Measurements from ENCODE around the gene KCNQ1.

Gene KCNQ1

GRCh38 chr11:2742611-2743426, 298.0 kb downstream of the KCNQ1 start:
- no peak for DNase-seq

DNA sequence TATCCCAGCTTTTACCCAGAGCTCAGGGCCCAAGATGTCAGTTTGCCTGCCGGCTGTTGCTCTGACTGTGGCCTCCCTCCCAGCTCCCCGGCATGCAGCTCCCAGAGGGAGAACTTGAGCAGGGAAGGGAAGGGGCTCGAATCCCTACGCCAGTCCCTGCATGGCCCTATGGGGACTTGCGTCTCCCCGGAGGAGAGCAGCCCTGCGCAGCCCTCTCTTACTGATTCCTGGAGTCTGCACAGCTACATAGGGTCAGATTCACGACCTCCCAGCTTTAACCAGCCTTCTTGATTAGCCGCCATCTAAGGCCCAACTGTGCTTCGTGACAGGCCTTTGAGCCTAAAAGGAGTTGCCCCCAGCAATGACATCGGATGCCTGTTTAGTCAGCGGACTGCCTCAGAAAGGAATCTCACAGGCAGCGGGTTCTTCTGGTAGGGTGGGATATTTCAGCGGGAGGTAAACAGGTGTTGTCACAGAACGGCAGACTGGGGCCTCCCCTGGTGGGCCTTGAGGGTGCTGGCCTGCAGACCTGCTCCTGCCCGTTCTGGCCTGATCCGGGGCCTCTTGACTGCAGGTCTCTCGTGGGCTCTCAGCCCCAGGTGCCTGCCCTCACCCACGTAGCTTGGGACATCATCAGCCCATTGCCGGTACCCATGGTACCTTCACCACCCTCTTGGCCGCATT, 298.8 kb downstream of the KCNQ1 start:
- DNase-seq: no peak

DNA sequence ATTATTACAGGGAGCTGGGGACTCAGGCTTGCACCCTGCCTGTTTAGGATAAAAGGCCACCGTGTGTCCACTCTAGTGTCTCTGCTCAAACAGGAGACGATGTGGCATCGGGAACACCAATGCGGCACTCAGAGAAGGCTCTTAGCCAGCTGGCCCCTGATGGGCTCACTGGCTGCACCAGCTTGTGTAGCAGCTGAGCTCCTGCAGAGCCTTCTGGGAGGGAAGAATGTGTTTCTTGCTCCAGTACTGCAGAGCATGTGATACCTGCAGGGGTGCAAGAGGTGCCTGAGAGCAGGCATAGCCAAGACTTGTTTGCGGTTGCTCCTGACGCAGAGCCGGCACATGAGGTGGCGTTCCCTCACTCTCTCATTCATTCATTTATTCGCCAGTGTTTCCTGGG, 299.4 kb downstream of the KCNQ1 start:
- DNase-seq: no peak

- DNase-seq: no peak
Measured at GRCh38 chr11:2745511-2745910, 300.7 kb downstream of the KCNQ1 start.

GRCh38 chr11:2746401-2747247, 301.8 kb downstream of the KCNQ1 start:
- no peak for DNase-seq

GRCh38 chr11:2747248-2748027, 302.6 kb downstream of the KCNQ1 start:
- DNase-seq: no peak

DNA sequence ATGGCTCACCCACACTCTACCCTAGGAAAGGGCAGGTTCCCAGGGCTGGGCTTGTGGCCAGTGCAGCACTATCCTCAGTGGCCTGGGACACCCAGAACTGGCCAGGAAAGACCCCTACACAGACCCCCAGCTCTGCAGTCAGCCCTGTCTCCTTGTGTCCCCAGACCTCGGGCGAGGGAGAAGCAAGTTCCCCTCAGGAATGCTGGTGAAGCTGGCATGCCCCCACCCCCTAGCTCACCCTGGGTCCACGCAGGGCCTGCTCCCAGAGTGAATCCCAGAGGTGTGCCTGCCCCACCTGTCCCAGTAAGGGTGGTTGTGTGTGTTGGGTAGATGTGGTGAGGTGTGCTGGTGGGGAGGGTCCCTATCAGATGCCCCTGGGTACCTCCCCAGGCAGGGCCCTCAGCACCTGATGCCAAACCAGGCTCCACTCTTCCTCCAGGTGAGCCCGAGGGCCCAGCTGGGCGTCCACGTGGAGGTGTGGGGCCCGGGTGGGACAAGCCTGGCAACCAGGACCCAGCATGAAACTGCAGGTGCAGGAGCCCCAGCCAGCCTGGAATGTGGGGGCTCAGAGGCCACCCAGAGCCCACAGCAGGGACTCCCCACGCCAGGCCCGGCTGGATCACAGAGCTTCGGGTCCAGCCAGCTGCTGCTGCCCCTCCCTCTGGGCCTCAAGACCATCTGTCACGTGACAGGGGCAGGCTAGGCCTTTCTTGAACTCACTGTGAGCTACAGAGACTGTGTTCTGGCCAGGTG, 303.4 kb downstream of the KCNQ1 start:
- no peak for DNase-seq

DNA sequence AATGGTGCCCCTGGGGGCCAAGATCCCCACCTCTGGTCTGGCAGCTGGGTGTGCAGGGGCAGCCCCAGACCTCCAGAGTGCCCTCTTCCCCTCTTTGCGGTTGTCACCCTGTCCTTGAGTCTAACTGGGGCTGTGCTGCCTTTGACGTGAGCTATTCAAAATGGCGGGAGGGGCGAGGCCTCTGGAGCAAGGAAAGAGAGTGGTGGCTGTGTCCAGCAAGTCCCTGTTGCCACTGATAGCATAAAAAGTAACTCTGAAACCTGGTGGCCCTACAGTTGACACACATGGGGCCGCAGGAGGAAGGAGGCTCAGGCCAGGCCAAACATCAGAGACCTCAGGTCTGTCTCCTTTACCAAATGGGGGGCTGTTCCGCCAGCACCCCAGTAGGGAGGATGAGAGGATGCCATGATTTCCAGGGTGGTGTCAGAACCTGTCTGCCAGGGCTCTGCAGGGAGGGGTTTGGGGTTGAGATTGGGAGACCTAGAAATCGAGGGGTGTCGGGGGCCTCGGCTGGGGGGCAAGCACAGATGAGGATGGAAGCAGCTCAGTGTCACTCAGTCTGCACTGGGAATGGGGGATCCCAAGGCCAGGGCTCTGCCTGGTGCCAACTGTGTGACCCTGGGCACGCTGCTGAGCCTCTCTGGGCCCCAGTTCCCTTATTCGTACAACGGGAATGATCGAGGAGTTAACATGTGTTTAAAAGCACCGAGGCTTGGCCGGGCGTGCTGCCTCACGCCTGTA, 304.2 kb downstream of the KCNQ1 start:
- DNase-seq: no peak

DNA sequence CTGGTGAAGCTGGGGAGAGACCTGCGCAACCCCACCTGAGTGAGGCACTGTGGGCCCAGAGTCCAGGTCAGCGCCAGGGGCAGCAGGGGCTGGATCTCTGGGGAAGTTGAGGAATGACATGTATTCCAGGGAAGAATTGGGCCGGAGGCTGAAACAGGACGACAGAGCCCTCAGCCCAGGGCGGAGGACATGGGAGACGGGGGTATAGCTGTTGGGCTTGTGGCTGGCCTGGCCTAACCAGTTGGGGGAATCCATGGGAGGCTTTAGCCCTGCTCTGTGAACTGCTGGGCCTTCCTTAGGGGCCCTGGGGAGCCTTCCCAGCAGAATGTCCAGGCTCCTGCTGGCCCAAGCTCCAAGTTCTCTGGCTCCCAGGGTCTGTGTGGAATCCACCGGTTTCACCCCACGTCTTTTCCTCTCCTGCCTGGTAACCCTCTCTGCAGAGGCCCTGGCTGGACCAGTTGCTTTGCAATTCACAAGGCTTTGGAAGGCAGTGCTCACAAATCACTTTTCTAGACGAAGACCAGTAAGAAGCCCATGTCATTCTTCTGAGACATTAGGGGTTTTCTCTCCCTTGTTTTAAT, 305.4 kb downstream of the KCNQ1 start:
- DNase-seq: no peak

- no peak for DNase-seq
Measured at GRCh38 chr11:2750682-2751522, 306.1 kb downstream of the KCNQ1 start.

GRCh38 chr11:2751523-2752203, 306.9 kb downstream of the KCNQ1 start:
- no peak for DNase-seq

DNA sequence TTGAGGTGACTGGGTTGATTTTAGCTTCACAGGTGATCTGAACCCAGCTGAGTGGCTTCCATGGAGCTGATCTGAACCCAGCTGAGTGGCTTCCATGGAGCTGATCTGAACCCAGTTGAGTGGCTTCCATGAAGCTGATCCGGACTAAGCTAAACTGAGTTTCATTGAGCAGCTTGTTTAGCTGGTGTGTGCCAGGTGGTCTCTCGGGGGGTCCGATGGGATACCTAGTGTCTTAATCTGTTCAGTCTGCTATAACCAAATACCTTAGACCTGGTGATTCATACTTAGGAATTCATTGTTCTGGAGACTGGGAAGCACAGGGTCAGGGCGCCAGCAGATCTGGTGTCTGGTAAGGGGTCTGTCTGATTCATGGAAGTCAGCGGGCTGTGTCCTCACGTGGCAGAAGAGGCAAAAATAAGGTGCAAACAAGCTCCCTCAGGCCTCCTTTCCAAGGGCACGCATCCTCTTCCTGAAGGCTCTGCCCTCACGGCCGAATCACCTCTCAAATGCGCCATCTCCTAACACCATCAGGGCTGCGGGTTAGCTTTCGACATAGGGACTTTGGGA, 307.5 kb downstream of the KCNQ1 start:
- no peak for DNase-seq

DNA sequence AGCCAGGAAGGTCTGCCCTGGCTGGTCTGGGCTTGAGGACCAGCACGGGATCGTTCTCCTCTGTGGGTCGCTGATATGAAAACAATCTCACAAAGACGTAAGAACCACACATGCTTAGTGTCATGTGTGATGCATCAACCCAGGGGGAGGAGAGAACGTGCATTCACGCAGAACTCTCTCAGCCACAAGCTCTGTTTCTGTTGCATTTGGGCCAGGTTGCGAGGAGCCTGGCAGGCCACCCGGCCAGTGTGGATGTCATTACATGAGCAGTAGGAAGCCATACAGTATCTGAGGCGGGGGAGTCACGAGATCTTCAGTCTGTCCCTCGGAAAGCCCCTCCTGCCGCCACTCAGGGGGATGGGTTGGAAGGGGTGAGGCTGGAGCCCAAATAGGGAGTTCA, 308.1 kb downstream of the KCNQ1 start:
- no peak for DNase-seq

- no peak for DNase-seq
Measured at GRCh38 chr11:2754008-2754407, 309.2 kb downstream of the KCNQ1 start.

- no peak for DNase-seq
Measured at GRCh38 chr11:2755071-2755470, 310.3 kb downstream of the KCNQ1 start.

DNA sequence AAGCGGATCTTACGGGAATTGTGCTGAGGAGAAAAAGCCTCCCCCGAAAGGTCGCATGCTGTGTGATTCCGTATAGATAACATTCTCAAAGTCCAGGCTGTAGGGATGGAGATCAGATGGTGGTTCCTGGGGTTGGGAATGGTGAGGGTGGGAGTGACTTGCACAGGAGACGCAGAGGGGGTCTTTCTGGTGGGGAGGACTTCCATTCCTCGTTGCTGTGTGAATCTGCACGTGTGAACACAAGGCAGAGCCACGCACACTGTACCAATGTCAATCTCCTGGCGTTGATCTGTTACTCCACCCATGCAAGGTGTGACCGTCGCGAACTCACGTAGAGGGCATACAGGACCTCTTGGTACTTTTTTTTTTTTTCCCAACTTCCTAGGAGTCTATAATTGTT, 313.9 kb downstream of the KCNQ1 start:
- no peak for DNase-seq

DNA sequence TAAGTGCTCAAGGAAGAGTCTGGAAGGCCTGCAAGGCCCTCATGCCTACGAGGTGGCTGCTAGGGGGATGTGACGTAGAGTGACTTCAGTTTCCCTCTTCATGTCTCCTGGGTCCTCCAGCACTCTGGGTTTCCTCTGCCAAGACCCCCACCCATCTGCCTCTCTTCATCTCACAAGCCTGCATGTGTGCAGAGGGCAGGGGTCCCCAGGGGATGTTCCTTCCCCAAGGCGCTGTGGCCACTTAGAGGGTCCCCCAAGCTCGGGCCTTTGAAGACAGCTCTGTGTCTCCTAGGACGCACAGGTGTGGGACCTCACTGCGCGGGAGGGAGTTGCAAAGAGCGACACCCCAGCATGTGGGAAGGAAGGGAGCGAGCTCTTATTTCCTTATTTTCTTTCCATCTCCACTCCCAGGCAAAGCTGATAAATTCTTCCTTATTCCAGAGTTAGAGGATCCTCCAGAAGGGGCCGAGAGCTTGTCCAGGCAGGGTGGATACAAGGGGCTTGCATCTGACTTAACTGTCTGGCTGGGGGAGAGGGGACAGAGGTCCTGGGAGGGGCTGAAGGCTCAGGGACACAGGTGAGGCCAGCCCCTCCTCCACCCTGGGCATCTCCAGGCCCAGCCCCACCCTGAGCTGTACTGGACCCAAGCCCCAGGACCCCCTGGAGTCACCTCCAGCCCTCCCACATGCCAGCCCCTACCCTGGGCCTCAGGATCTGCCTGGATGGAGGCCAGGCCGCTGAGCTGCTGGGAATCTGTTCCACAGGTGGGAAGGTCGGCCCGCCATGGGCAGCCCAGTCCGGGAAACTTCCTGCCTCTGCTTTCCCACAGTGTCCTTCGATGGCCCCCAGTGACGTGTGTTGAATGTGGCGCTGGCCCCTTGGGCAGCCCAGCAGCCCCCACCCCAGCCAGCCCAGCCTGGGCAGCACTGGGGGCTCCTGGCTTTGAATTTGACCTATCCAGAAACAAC, 314.7 kb downstream of the KCNQ1 start:
- no peak for DNase-seq
